ENCODE results near the gene KRT75.

DNA sequence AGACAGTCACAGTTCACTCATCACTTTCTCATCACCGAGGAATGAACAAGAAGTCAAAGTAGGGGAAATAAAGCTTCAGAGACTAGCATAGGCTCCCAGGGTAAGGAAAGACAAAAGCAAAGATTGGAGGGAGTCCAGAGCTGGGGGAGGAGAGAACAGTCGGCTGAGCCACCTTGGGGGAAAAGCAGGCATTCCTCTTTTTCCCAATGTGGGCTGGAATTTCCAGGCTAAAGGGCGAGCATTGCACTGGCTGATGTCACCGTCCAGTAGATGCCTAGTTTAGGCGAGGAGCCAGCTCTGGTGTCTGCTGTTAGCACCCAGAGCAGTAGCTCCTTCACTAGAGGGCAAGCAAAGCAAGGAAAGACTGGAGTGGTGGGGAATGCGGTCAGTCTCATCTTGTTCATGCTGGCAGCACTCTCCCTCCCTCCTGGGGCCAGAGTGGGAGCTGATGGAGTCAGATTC is 8.5 kb upstream of the KRT75 start:
- TF ChIP-seq CTCF (conservative IDR thresholded peaks at IDR 0.05), result no peak
- no peak for TF ChIP-seq ZFX (IDR thresholded peaks at IDR 0.05)
